ENCODE measurements around the gene ANAPC2. TPM values are rescaled to one million over a fixed set of nuclear protein-coding genes. Genes with fewer than 3 reads are reported as not detected.

ANAPC2 gene, protein sequence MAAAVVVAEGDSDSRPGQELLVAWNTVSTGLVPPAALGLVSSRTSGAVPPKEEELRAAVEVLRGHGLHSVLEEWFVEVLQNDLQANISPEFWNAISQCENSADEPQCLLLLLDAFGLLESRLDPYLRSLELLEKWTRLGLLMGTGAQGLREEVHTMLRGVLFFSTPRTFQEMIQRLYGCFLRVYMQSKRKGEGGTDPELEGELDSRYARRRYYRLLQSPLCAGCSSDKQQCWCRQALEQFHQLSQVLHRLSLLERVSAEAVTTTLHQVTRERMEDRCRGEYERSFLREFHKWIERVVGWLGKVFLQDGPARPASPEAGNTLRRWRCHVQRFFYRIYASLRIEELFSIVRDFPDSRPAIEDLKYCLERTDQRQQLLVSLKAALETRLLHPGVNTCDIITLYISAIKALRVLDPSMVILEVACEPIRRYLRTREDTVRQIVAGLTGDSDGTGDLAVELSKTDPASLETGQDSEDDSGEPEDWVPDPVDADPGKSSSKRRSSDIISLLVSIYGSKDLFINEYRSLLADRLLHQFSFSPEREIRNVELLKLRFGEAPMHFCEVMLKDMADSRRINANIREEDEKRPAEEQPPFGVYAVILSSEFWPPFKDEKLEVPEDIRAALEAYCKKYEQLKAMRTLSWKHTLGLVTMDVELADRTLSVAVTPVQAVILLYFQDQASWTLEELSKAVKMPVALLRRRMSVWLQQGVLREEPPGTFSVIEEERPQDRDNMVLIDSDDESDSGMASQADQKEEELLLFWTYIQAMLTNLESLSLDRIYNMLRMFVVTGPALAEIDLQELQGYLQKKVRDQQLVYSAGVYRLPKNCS
- total RNA-seq = 27.1 and 29.3 TPM in 2 replicates

DNA sequence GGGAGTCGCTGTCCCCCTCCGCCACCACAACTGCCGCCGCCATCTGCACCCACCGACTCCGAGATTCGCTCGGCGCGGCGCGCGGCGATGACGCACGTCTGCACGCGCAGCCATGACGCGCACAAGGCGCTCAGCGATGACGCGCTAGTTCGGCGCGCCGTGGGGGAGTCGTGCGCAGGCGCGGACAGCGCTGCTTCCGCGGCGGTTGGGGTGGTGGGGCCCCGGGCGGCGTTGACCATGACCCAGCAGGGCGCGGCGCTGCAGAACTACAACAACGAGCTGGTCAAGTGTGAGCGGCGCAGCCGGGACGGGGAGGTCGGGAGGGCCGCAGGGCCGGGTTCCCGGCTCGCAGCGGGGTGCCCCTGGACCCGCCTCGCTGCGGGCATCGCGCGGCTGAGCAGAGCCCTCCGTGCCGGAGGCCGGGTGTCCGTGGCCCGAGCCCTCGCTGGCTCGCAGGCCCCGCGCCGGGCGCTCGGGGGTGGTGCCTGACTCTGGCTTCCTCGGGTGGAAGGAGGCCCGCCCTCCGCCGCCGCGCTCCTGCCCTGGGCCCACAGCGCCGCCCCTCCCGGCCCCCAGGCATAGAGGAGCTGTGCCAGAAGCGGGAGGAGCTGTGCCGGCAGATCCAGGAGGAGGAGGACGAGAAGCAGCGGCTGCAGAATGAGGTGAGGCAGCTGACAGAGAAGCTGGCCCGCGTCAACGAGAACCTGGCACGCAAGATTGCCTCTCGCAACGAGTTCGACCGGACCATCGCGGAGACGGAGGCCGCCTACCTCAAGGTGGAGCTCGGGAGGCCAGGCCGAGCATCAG, at the start of gene ANAPC2, which contains the start of gene SSNA1:
ANAPC2 (minus strand) TSS at position 71 of the 807 bp plus-strand sequence; CDS start at position 43, 28 bp downstream.
SSNA1 (plus strand) TSS at position 187 of the 807 bp plus-strand sequence; CDS start at position 238, 51 bp downstream.

DNA sequence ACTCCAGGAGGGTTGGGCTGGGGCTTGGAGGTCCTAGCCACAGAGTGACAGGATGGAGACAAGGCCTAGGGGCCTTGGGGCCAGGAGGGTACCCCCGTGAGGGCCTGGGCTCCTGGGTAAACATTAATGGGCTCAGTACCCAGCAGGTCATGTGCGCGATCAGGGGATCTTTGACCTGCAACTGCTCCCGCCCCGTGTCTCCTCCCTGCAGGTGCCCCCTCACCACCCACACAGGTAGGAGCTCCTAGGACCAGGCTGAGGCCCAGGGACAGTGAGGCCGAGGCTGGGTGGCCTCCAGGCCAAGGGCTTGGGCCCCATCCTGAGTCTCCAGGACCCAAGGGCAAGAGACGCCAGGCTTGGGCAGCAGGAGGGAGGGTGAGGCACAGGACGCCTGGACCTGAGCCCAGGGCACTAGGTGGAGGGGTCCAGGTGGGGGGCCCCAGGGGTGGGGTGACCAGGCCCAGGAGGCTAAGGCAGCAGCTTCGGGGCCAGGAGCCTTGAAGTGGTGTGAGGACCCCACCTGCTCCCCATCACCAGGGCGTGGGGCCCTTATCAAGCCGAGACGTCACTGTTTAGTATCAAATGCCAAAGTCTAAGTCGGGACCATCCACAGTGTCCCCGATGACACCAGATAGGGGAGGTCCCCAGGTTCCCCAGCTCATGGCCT, 42.5 kb upstream of the ANAPC2 start, which contains the start of gene SLC34A3:
SLC34A3 (plus strand) TSS at position 197 of the 667 bp plus-strand sequence. CDS start 802 bp downstream, outside the sequence.

DNA sequence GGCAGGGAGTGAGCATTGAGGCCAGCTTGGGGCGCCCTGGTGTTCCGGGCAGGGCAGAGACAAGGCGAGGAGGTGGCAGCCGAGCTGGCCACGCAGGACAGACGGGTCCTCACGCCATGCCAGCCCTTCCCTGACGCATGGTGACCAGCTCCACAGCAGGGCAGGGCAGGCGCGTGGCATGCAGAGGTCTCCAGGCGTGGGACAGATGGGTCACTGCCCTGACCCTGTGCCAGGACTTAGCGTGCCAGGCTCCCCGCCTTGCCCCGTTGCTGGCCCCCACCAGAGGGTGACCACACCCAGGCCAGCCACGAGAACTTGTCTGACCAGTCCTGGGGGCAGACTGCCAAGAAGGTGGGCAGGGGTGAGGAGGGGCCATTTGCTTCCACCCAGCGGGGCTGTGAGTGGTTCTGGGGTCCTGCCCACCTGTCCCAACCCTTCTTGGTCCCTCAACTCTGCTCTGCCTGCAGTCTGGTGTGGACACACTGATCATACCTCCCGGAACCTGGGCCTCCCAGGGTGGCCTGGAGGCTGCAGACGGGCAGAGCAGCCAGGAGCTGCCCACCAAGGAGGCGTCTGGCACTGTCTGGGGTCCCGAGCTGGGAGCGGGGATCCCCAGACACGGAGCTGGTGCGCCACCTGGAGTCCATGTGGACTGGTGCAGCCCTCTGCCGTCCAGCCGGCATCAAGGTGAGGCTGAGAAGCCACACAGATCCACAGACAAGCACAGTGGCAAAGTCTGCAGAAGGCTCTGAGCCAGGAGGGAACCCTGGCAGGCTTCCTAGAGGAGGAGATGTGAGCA, 38.9 kb upstream of the ANAPC2 start, which contains the start of gene RNF224:
RNF224 (plus strand) TSS at position 449 of the 799 bp plus-strand sequence. CDS start 834 bp downstream, outside the sequence.

DNA sequence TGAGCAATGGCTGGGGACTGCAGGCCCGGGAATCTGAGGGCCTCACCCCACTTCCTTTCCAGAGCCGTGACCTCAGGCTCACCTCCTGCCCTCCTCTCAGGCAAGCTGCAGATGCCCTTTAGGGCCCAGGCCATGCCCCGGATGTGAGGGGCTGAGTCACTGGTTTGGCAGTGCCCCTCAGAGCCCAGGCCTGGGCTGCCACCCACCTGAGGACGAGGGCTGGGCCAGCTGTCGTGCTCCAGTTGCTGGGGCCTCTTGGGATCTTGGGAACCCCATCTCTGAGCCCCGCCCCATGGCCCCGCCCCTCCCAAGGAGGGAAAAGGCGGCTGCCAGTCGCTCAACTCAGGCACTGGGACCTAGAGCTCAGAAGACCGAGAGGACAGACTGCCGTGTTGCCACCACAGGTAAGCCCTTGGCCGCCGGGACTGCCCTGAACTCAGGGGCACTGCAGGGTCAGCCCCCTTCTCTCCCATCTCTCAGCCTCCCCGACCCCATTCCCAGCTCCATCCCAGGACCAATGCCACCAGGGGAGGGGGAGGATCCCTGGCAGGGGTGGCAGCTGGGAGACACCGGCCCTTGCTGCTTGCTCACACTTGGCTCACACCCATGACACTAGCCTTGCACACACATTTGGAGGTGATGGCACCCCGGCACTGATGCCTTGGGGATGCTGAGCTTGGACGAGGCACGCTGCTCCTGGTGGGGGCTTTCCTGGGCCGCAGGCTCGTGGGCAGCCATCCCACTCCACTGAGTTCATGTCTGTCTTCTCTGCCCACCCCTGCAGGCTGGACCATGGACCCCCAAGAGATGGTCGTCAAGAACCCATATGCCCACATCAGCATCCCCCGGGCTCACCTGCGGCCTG, 36.7 kb upstream of the ANAPC2 start, which contains the start of gene CYSRT1:
CYSRT1 (plus strand) TSS at position 345 of the 865 bp plus-strand sequence; CDS start at position 793, 448 bp downstream.

DNA sequence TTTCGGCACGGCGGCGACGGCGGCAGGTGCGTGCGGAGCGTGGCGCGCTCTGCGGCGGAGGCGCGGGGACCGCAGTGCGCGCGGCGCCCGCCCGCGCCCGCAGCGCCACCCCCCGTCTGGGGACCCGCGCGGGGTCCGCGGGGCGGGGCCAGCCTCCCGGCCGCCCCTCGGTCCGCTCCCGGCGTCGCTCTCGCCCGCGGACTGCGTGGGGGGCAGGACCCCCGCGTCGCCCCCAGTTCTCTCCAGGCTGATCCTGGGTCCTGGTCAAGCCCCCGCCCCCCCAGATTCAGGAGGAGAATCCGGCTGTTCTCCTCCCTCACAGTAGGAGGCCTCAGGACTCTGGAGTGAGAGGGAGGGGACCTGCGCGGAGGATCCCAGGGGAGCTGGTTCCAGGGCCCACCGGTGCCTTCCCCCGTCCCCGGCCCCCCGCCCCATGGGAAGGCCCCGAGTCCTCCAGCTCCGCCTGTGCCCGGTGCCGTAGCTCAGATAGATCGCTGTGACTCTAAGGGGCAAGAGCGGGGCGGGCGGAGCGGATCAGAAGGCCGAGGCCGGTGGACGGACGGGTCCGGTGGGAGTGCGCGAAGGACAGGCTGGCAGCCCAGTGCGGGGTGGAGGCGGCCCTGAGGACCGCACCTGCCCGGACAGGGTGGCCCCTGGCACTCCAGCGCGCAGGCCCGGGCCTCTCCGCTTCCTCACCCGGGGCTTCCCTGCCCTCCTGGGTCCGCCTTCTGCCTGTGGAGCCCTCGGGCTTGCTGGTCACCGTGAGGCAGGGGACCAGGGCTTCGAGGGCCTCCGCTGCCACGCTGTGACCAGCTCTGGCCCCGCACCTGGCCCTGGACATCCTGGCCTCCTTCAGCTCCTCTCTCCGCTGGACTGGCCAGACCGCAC, 34.1 kb upstream of the ANAPC2 start, which contains the start of gene RNF208:
RNF208 (minus strand) TSS at position 51 of the 888 bp plus-strand sequence. CDS start 1,028 bp downstream, outside the sequence.

DNA sequence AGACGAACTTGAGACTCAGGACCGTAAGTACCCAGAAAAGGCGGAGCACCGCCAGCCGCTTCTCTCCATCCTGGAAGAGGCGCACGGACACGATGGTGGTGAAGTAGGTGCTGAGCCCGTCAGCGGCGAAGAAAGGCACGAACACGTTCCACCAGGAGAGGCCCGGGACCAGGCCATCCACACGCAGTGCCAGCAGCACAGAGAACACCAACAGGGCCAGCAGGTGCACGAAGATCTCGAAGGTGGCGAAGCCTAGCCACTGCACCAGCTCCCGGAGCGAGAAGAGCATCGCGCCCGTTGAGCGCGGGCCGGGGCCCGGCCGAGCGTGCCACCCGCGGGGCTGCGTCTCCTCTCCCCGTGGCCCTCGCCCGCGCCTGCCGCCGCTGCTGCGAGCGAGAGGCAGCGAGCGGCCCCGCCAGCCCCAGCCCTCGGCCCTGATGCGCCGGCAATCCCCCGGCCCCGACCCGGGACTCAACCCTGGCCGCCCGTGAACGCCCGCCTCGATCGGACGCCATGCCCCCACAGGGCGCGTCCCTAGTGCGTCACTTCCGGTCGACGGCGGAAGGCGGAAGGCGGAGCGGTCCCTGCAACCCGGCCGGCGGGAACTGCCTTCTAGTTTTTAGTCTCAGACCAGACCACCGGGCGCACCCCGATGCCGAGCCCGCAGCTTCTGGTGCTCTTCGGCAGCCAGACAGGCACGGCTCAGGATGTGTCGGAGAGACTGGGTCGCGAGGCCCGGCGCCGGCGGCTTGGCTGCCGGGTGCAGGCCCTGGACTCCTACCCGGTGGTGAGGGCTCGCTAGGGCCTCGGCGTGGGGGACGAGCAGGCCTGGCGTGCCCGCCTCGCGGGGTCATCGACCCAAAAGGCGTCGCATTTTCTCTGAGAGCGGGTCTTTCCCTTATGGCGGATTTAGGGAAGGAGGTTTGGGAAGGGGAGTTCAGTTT, 17.0 kb upstream of the ANAPC2 start, which contains the start of the genes NDOR1 and TMEM203:
NDOR1 (plus strand) TSS at position 575 of the 944 bp plus-strand sequence; CDS start at position 653, 78 bp downstream.
TMEM203 (minus strand) TSS at position 523 of the 944 bp plus-strand sequence; CDS start at position 289, 234 bp downstream.

DNA sequence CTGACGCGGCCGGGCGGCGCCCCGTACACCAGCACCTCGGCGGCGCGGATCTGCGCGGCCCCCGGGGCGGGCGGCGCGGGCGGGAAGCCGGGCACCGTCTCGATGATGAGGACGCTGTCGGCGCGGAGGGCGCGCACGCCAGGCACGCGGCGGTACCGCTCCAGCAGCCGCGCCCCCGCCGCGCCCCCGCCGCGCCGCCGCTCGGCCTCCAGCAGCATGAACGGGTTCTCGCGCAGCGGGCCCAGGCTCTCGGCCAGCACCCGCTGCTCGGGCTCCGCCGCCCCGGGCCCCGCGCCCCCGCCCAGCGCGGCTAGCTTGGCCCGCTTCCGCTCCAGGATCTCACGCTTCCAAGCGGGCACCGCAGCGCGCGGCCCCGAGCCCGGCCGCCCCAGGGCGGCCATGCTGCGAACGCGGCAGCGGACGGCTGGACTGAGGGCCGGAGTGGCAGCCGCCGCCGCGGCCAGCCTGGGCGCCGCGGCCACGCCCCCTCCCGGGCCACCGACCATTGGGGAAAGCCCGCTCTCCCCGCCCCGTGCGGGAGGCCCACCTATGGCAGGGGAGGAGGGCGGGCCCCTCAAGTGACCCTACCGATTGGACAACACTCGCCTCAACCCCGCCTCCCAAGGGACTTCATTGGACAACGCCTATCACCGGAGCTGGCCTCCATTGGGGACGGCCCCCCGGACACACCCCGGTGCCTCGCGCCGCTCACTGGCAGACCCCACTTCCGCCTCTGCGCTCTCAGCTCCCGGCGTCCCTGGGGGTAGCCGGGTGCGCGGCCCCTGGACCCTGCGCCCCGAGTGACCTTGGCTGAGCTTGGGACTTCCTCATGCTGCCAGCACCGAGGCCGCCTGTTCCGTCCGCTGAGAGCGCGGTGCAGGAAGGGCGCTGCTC, 12.2 kb upstream of the ANAPC2 start, which contains the start of gene TPRN:
TPRN (minus strand) TSS at position 431 of the 894 bp plus-strand sequence; CDS start at position 401, 30 bp downstream.

DNA sequence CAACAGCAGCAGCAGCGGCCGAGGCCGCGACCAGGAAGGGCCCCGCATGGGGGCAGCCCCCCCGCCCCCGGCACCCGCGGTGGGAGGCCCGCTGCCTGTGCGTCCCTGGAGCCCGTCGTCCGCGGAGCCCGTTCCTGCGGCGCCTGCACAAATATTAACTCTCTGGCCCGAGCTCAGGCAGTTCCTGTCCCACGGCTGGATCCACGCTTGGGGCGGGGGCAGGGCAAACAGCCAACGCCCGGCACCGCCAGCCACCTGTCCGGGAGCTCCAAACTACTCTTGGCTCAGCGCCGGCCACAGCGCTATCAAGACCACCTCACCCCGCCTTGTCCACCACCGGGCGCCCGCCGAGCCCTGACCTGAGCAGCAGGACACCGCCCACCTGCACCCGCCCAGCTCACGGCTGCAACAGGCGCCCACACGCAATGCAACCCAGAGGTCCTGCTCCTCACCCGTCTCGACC, 18.4 kb downstream of the ANAPC2 start, which contains the start of gene LRRC26:
LRRC26 (minus strand) TSS at position 156 of the 463 bp plus-strand sequence; CDS start at position 48, 108 bp downstream.

DNA sequence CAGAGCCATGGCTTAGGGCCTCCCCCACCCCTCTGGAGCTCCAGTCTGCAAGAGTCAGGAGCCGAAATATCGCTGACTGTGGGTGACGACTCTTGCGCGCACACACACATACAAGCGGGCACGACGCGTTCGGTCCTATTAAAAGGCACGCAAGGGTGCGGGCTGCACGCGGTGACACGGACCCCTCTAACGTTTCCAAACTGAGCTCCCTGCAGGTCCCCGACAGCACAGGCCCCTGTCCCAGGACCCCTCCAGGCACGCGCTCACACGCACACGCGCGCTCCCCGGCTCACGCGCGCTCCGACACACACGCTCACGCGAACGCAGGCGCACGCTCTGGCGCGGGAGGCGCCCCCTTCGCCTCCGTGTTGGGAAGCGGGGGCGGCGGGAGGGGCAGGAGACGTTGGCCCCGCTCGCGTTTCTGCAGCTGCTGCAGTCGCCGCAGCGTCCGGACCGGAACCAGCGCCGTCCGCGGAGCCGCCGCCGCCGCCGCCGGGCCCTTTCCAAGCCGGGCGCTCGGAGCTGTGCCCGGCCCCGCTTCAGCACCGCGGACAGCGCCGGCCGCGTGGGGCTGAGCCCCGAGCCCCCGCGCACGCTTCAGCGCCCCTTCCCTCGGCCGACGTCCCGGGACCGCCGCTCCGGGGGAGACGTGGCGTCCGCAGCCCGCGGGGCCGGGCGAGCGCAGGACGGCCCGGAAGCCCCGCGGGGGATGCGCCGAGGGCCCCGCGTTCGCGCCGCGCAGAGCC, 49.5 kb downstream of the ANAPC2 start, which contains the start of gene GRIN1:
GRIN1 (plus strand) TSS at position 433 of the 746 bp plus-strand sequence. CDS start 333 bp downstream, outside the sequence.

Other genes with a start within 250 kb of the ANAPC2 start
- 107 and 184 TPM in 2 replicates for gene FBXW5, start 243.8 kb downstream of the ANAPC2 start, total RNA-seq
- 0.32 and 0.69 TPM in 2 replicates for gene C8G, start 243.3 kb downstream of the ANAPC2 start, total RNA-seq
- not detected in 2 replicates for gene LCN12, start 236.3 kb downstream of the ANAPC2 start, total RNA-seq
- 0.79 and 6.0 TPM in 2 replicates for gene PTGDS, start 211.1 kb downstream of the ANAPC2 start, total RNA-seq
- gene LCNL1, start 205.6 kb downstream of the ANAPC2 start, total RNA-seq = 0.16 and 0.34 TPM in 2 replicates
- gene PAXX, start 196.1 kb downstream of the ANAPC2 start, total RNA-seq = 5.8 and 8.5 TPM in 2 replicates
- 6.8 and 8.2 TPM in 2 replicates for gene CLIC3, start 192.0 kb downstream of the ANAPC2 start, total RNA-seq
- 14.2 and 23.9 TPM in 2 replicates for gene ABCA2, start 160.3 kb downstream of the ANAPC2 start, total RNA-seq
- not detected in 2 replicates for gene FUT7, start 156.5 kb downstream of the ANAPC2 start, total RNA-seq
- 11.5 and 13.1 TPM in 2 replicates for gene NPDC1, start 142.4 kb downstream of the ANAPC2 start, total RNA-seq
- under 0.01 TPM in 1 of 2 replicates, not detected in the other for gene ENTPD2, start 134.5 kb downstream of the ANAPC2 start, total RNA-seq
- gene SAPCD2, start 118.0 kb downstream of the ANAPC2 start, total RNA-seq = 0.26 and 0.47 TPM in 2 replicates
- gene UAP1L1, start 111.0 kb downstream of the ANAPC2 start, total RNA-seq = 16.2 and 18.1 TPM in 2 replicates
- gene MAN1B1, start 101.6 kb downstream of the ANAPC2 start, total RNA-seq = 73.7 and 76.9 TPM in 2 replicates
- 67.8 and 115 TPM in 2 replicates for gene DPP7, start 73.8 kb downstream of the ANAPC2 start, total RNA-seq
- gene GRIN1, start 49.4 kb downstream of the ANAPC2 start, total RNA-seq = under 0.01 TPM in 1 of 2 replicates, not detected in the other
- gene LRRC26, start 18.5 kb downstream of the ANAPC2 start, total RNA-seq = not detected in 2 replicates
- not detected in 2 replicates for gene TMEM210, start 16.5 kb downstream of the ANAPC2 start, total RNA-seq
- 58.4 and 64.2 TPM in 2 replicates for gene SSNA1, start 116 bp upstream of the ANAPC2 start, total RNA-seq
- 3.9 and 5.4 TPM in 2 replicates for gene TPRN, start 12.2 kb upstream of the ANAPC2 start, total RNA-seq
- gene TMEM203, start 17.1 kb upstream of the ANAPC2 start, total RNA-seq = 26.8 and 30.9 TPM in 2 replicates
- gene NDOR1, start 17.1 kb upstream of the ANAPC2 start, total RNA-seq = 2.2 and 2.3 TPM in 2 replicates
- 0.09 and 0.16 TPM in 2 replicates for gene RNF208, start 33.7 kb upstream of the ANAPC2 start, total RNA-seq
- gene CYSRT1, start 36.6 kb upstream of the ANAPC2 start, total RNA-seq = 0.17 and 0.63 TPM in 2 replicates
- 0.09 TPM in 1 of 2 replicates, not detected in the other for gene RNF224, start 38.9 kb upstream of the ANAPC2 start, total RNA-seq
- gene SLC34A3, start 42.3 kb upstream of the ANAPC2 start, total RNA-seq = not detected in 2 replicates
- 84.7 and 125 TPM in 2 replicates for gene TUBB4B, start 52.7 kb upstream of the ANAPC2 start, total RNA-seq
- gene STPG3, start 62.7 kb upstream of the ANAPC2 start, total RNA-seq = 0.16 TPM in 1 of 2 replicates, not detected in the other
- 39.2 and 49.2 TPM in 2 replicates for gene NELFB, start 66.8 kb upstream of the ANAPC2 start, total RNA-seq
- 5.8 and 11.5 TPM in 2 replicates for gene TOR4A, start 89.2 kb upstream of the ANAPC2 start, total RNA-seq
- 0.09 and 0.16 TPM in 2 replicates for gene NRARP, start 113.7 kb upstream of the ANAPC2 start, total RNA-seq
- gene EXD3, start 234.6 kb upstream of the ANAPC2 start, total RNA-seq = 8.0 and 9.5 TPM in 2 replicates
- 0.26 and 0.95 TPM in 2 replicates for gene NOXA1, start 234.8 kb upstream of the ANAPC2 start, total RNA-seq

Measured in bronchial smooth muscle cell (primary cell).